HG03097 (cell line): ENCODE measurements around the gene SFT2D3.

ENCODE experiments used
- ATAC-seq: cut with Tn5 transposase; IDR thresholded peaks from one replicate; pipeline ENCODE4 v1.9.1; 2021; ENCODE audit not compliant: unreplicated experiment, low FRiP score

SFT2D3 gene

GRCh38 chr2:127705391-127706065 lies 4.2 kb downstream of the SFT2D3 start:
- ATAC-seq = no peak

DNA sequence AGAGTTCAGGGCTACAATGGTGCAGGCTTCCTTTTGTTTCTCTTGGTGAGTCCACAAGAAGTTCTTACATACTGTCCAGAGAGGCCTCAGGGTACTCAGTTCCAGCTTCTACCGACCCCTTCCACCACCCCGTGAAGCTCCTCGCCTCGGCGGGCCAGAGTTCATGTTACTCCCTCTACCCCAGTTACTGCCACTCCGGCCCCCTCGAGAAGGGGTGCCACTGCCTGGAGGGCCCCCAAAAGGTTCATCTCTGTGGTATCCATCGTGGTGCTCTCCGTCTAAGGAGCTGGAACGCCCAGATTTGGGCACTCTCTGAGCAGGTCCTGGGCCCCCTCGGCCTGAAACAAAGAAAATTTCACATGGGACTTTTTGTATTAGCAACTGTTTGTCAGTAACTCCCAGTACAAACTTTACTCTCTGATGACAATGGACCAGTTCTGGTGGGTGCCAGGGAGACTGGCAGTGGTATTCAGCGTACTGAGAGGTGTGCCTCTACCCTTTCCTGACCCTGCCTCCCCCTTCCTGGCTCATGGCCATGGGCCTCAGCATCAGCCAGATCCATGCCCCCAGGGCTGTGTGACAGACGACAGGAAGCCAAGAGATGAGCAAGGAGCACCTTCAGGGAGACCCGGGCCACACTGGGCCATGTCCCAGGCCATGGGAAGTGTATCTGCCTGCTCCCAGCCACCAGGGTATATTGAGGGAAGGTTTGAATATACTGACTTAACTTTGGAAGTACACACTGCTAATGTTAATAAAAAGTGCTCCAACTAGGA lies 5.1 kb downstream of the SFT2D3 start:
- no peak for ATAC-seq

DNA sequence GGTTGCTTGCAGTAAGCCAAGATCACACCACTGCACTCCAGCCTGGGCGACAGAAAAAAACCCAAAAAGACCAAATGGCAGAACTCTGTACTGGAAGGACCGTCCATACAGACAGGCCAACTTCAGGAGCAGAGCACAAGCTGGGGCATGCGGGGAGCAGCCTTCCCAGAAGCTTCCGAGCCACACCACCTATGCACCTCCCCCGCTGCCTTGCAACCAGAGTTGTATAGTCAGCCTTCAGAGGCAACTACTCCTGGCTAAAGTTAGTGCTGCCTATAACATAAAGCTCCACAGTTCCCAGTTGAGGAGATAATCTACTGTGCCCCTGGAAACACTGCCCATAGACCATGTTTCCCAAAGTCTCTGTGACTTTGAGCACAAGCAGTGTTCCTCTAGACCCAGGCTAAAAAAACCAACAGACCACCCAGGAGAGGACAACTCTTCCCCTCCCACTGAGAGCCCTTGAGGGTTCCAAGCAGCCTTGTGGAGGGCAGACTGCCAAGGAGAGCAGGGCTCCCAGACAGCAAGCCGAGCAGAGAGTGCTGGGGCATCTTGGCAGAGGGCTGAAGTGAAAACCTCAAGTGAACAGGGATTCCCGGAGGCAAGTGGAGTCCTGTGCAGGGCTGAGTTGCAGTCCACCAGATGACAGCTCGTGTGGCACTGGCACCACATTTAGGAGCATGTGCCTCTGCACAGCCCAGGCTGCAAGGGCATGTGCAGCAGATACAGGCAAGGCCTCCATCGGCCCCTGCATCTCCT lies 6.8 kb downstream of the SFT2D3 start:
- no peak for ATAC-seq

GRCh38 chr2:127709336-127709735 lies 8.0 kb downstream of the SFT2D3 start:
- no peak for ATAC-seq

GRCh38 chr2:127712999-127713398 lies 11.7 kb downstream of the SFT2D3 start:
- ATAC-seq = no peak

- no peak for ATAC-seq
Observed at GRCh38 chr2:127713562-127713961, 12.3 kb downstream of the SFT2D3 start.

DNA sequence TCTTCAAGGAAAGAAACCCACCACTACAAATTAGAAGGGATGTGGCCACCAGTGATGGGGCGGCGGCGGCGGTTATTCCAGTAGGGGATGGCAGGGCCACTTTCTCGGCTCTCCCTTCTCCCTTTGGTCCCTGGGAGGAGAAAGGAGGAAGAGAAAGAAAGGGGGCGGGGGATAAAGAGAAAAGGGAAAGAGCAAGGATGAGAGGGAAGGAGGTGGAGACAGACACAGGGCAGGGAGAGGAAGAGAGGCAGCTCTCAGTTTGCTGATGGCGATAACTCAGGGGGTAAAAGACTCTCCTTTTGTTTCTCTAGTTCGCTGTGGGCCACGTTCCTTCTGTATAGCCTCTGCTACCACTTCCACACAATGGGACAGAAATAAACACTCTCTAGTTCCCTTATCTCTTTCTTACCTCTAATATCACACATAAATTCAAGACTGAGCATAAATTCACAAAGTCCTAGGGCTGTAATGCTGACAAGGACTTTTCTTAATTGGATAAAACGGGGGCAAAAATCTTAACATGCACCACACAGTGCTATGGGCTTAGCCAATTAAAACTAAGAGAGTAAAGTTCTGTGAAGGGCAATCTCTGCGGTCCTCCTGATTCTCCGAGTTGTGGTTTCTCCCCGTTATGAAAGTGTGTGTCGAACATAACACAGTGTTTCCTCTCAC lies 14.6 kb downstream of the SFT2D3 start:
- ATAC-seq = no peak

DNA sequence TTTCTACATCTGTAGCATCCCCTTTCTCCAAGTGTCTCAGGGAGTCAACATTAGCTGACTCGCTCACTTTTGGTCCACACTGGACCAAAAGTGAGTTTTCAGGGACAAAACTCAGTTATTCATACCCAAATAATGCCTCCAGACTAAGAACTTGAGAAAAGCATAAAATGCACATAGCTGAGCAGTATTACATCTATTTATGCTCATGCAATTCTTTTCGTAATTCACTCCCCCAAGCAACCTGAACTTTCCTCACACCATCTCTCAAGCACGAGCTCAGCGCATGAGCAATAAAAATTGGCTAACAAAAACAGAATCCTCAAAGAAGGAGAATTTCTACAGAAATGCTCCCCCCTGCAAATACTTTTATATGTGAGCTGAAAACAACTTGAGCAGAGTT lies 17.0 kb downstream of the SFT2D3 start:
- ATAC-seq = no peak

GRCh38 chr2:127719301-127720218 lies 18.3 kb downstream of the SFT2D3 start:
- ATAC-seq = no peak

DNA sequence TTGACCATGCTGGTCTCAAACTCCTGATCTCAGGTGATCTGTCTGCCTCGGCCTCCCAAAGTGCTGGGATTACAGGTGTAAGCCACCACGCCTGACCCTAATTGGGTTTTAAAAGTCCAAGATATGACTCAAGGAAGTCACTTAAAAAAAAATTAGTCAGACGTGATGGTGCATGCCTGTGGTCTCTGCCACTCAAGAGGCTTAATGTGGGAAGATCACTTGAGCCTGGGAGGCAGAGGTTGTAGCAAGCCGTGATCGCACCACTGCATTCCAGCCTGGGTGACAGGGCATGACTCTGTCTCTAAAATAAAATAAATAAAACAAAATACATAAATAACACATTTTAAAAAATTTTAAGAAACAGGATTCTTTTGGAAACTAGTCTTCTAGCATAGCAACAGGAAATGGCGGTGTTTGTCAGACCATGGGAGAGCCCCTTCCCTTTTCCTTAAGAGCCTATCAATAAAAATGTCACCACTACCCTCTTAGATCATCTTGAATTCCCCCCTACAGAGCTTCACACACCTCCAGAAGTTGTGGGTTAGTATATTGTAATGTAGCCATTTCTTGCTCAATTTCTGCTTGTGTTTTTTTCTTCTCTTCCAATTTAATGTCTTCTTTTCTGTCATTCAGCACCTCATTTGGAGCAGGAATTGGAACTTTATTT lies 20.1 kb downstream of the SFT2D3 start:
- no peak for ATAC-seq

DNA sequence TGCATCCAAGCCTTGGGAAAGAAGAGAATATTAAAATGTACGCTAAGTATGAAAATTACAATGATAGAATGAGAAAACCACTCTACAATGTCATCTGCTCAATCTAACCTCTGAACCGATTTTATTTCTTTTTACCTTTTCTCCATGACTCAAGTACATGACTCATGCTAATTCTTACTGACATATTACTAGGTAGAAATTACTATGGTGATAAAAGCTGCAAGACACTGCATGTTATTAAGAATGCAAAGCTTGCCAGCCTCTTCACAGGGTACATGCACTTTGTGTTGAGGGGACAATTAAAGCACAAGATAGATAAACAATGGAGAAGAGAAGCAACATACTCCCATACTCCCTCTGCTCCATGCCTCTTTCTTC lies 20.7 kb downstream of the SFT2D3 start:
- no peak for ATAC-seq

- no peak for ATAC-seq
Observed at GRCh38 chr2:127722807-127723206, 21.5 kb downstream of the SFT2D3 start.

GRCh38 chr2:127726158-127726880 lies 25.0 kb downstream of the SFT2D3 start:
- ATAC-seq = no peak

DNA sequence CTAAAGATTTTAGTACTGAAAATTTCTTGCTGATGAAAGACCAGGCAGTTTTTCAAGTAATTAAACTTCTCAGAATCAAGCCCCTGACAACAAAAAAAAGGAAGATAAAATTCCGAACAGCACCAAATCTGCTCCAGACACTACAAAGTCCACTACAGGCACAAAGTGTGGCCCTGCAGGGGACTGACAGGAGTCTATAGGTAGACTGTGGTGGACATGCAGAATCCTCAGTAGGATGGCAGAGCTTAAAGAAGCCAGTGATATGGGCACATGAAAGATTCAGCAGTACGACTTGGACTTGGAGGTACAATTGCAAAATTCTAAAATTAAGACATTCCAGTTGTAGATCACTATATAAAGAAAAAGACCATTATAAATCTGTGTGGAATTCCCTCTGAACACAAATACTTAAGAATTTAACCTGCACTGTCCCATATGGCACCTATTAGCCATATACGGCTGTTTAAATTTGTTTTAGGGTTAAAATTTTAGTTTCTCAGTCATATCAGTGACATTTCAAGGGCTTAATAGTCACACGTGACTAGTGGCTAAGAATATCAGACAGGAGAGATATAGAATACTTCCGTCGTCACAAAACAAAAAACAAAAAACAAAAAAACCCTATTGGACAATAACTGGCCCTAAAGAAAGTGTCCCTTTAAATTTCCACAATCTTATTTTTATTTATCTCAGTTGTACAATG lies 32.0 kb downstream of the SFT2D3 start:
- no peak for ATAC-seq

DNA sequence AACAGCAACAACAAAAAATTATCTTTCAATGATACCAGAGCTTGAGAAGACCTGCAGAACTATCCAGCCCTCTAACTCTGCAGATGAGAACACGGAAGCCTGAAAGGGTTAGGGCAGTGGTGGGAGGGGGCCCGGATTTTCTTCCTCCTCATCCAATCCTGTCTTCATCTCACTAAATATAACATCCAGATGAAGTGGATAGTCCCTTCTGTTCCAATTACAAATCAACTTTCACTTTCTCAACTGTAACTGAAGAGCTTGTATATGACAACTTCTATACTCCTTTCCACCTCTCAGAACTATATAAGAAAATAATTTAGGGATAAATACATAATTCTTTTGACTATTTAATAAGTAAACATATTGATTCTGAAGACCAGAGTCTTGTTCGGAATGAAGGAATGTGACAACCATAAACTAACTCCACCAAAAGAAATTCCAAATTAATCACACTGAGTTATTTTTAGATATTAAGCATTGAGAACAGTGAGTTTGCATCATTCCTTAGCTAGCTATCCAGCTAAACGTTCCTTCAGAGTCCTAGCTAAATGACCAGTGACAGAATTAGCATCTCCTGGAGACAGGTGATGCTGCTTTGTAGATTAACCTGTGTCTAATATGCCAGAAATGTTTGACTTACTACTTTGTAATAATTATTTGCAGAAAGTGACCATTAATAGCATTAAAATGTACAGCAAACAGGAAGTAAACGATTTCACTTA lies 32.7 kb downstream of the SFT2D3 start:
- ATAC-seq = no peak

DNA sequence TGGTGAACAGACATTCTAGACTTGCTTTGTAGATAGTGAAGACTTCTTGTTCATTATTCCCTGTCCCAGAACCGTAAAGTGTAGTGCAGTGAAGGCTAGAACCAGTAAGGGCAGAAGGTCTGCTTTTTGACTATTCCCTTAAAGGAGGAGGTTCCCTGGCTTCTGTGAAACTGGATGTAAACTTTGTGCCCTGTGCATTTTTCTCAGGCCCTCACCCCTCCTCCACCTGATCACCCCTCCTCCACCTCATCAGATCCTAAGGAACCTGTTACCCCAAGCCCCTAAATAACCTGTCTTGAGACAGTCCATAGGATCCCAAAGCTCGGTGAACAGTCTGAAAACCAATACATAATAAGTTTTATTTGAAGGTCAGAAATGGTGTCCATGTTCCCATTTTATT lies 33.7 kb downstream of the SFT2D3 start:
- ATAC-seq = peak; percentile 8

DNA sequence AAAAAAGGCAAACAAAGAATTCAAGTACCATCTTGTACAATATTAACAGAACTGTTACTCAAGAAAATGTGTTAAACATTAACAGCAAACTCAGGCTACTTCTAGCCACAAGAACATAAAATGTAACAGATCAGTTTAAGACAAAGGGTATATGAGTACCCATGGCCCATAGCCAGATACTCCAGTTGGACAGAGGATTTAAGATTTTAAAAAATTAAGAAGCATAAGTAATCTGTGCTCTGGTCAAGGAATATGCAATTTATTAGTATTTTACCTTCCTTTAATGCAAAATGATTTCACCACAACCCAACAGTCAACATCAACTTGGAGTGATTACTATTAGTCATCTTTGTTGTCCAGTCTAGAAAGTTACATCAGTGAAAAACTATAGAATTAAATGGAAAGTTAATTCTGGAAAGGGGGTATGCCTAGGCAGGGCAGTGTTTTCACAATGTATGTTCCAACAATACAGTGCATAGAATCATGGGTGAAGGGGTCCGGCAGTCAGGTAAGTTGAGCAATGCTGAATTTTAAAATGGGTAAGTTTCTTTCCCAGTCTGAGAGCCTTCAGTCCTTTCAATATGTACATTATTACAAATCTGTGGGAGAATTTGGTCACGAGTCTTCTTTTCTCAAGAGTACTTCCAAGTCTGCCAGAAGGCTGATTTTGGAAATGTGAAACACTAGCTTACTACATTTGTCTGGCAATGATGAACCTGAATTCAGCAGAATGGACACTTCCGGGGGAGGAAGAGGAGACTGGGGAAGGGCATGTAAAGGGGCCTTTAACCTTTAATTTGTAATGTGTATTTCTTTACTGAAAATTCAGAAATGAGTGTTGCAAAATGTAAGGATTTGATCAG lies 34.5 kb downstream of the SFT2D3 start:
- peak; percentile 53 for ATAC-seq
